HG03196 (cell line): Measurements from ENCODE around the gene ZPBP2.

ENCODE experiments used
- ATAC-seq: cut with Tn5 transposase; IDR thresholded peaks from one replicate; pipeline ENCODE4 v1.9.1; 2021; ENCODE audit not compliant: unreplicated experiment

ZPBP2 gene

DNA sequence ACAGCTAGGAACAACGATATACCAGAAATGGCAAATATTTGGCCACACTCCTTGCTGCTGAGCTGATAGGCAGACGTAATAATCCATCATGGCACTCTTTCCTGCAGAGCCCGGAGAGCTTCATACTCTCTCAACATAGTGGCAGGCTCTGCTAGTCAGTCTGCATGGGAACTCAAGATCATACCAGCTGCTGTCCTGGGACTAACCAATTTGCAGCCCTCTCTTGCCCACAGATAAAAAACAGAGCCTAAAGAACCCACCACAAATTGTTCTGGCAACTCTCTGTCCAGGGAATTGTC lies 36.9 kb downstream of the ZPBP2 start:
- no peak for ATAC-seq

DNA sequence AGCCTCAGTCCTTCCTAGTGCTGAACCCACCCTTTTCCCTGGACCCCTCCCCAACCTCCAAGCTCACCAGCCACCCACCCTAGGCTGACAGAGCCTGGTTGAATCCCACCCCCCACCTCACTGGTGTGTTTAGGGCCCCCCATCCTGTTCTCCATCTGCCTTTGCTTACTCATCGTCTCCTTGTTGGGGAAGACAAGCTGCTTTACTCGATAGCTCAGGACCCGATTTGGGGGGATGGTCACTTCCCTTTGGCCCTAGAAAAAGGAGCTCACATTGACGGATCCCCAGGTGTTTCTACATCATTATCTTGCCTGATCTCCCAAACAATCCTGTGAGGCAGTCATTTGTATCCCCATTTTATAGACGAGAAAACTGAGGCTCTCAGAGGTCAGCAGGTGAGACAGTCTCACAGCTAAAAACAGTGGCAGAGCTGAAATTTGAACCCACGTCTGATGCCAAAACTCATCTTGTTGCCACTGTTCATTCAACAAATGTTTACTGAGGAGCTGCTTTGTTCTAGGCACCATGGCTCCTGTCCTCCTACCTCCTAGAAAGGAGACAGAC lies 40.9 kb downstream of the ZPBP2 start:
- ATAC-seq: no peak

DNA sequence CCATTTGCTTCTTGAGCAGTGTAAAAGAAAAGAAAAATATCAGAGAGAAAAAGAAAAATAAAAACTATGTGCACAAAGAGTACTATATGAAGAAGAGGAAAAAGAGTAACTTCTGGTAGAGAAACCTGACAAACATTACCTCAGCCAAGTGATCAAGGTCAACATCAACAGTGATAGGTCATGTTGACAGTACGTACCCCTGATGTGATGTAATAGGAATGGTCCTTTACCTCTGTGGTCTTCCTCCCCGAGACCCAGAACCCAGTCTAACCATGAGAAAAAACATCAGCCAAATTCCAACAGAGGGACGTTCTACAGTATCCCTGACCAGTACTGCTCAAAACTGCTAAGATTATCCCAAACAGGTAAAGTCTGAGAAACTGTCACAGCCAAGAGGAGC lies 46.0 kb downstream of the ZPBP2 start:
- no peak for ATAC-seq

DNA sequence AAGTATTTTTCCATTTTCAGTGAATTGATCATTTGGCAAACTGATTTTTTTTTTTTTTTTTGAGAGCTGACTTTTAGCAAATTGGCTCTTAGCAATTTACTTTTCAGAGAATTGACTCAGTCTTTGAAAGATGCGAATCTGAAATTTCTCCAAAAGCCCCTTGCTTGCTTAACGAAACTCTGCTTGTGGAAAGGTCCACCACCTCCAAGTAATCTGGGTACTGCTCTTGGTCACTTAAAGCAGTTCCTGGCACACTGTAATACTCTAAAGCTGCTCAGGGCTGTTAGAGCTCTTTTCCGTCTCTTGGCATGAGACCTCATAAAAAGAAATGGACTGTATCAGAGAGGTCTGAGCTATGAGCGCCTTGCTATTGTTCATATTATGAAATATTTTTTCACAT lies 47.6 kb downstream of the ZPBP2 start:
- ATAC-seq: no peak

DNA sequence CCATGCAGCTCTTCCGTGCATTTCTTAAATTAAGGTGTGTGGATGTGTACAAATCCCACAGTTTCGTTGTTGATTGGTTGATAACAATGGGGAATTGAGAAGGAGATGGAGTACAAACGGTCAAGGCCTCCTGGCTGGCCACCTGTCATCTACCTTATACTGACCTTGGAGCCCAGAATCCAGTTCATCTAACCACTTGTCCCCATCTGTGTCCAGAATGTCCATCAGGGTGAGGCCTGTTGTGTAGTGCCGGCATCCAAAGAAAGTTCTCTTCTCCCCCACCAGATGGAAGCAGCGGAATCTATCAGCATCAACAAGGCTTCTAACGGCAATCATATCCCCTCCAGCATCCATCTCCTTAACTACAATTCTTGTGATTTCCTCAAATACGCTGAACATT lies 48.9 kb downstream of the ZPBP2 start:
- no peak for ATAC-seq

DNA sequence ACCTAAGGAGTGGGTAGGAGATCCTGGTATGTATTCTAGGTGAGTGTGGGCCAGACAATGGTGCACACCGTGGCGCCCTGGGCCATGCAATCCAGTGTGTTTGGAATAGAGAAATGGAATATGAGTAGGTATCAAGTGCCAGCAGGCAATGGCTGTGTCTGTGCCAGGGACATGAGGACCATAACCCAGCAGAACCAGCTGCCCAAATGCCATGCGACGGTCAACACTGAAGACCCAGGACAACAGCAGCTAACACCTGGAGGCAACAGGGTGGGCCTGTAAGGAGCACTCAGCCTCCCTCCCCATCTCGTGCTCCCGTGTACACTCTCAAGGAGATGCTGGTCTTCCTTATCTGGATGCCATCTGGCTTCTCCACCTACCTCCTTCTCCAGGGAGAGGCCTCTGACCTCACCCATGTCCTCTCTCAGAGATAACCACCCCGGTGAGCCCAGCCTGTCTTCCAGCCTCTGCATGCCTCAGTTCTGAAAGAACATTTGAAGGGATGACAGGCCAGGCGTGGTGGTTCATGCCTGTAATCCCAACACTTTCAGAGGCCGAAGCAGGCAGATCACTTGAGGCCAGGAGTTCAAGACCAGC lies 51.2 kb downstream of the ZPBP2 start:
- ATAC-seq: no peak

DNA sequence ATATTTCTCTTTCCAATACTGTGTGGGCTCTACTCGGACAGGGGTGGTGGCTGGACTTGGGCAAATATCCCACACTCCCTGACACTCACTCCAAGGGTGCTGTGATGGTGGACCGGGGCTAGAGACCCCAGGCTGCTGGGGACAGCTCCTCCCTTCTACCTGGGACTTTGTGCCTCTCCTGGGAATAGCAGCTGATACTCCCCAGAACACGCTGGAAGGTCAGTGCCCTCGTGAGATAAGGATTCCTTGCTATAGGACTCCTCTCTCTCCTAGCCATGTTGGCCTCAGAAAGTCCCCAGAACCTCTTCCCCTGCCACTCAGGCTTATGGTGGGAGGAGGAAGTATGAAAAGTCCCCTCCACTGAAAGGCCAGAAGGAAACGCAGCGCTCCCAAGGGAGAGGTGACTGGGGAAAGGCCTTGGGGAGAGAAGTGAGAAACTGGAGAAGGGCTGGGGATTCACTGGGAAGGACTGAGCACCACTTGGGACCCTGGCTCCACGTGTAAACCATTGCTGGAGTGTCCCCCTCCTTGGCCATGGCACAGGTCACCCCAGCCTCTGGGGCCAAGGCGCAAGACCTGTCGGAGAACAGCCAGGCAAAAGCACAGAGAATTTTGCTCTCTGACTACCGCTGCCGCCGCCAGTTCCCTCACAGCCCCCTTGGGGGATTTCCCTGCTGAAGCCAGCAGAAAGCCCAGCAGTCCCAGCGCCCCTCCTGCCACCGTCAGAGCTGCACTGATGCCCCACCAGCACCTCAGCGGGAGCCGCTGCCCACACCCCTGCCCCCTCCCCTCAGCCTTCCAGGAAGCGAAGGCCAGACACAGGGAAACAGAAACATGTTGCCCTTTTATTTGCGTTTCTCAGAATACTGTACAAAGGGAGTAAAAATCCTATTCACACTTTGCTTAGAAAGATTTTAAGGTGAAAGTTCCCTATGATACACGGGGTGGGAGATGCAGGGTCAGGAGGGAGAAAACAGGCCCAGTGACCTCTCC lies 52.5 kb downstream of the ZPBP2 start:
- no peak for ATAC-seq

DNA sequence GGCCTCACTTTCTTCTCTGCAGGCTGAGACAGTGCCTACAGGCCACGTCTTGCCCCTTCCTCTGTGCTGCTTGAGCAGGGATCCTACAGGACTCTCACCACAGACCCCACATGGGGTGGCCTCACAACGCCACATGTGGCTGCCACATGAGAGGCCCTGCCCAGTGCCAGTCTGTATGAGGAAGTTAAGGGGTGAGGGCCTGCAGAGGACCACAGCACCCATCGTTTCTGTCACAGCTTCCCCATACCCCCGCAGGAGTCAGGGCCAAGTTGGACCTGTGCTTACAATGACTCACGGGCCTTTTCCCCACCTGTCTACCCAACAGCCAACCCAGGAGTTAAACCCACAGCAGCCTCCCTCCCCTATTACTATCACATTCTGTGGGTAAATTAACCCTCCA lies 53.3 kb downstream of the ZPBP2 start:
- ATAC-seq: no peak

DNA sequence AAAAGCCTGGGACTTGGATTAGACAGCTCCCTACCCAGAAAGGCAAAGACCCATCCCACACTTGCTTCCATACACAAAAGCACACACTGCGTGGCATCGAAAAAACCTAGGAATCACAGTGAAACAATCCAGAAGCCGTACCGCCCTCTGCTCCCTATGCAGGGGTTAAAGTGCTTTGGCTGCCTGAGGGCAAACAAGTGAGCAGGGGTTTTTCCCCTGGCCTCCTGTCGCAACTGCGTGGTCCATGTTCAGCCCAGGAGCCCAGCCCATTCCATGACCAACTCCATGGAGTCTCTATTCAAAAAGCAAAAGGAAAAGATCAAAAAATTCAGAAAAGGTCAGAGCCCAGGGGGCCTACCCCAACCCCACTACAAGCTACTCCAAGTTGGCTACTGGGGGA lies 54.0 kb downstream of the ZPBP2 start:
- ATAC-seq: no peak

DNA sequence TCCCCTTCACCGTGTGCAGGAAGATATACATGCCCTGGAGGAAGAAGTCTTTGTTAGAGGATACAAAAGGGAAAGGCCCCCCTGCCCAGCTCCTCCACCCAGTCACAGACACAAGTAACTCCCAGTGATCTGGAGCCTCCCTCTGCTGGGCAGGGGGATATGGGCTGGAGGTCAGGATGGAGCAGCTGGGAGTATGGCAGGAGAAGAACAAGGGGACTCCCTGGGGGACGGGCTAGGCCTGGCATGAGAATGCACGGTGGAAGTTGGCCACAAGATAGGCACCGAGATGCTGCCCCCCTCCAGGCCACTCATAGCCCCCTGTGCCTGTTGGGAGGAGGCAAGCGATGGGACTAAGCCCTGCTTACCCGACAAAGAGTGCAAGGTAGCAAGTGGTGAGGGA lies 55.2 kb downstream of the ZPBP2 start:
- no peak for ATAC-seq

DNA sequence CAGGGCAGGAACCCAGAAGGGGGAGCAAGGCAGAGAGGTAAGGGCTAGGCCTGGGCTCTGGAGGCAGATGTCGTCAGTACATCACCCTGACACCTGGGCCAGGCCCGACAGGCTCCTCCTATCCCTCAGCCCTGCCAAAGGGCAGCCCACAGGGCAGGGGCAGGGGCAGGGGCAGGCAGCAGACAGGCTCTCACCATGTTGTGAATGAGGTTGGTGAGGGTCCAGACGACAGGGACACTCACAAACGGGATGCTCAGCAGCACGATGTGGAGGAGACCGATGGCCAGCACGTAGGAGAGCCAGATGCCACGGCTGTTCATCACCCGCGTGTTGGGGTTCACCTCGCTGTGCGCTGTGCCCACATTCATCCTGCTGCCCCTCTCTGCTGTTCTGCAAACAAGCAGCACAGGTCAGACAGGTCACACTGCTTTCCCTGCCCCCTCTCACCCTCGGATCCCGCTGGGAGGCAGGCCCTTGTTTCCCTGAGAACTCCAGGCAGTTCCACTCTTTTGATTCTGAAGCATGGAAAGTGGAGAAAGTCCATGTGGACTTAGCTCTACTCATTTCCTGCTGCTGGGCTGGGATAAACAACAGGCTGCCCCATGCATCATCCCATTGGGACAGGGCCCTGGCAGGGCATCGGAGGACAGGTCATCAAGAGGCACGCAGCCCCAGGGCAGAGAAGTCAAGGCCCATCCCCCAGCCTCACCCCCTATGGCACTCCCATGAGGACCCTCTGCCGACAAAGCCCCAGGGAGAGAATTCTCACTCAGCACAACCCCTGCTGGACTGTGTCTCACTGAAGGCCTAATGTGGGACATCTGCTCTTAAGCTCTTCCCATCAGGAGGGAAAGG lies 56.1 kb downstream of the ZPBP2 start:
- ATAC-seq: no peak

DNA sequence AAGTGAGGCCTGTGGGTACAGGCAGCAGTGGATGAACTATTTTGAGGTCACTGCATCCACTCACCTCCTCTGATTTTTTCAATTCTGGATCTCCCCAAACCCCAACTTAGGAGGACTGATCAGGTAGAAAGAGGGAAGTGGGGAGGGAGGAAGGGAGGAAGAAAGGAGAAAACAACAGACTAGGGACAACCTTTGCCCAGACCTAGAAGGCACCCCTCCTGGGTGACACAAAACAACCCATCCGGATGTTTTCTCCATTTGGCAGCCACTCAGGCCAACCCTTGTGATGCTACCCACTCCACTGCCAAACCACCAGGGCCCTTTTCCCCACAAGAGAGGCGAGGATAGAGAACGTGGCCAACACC lies 56.7 kb downstream of the ZPBP2 start:
- no peak for ATAC-seq

DNA sequence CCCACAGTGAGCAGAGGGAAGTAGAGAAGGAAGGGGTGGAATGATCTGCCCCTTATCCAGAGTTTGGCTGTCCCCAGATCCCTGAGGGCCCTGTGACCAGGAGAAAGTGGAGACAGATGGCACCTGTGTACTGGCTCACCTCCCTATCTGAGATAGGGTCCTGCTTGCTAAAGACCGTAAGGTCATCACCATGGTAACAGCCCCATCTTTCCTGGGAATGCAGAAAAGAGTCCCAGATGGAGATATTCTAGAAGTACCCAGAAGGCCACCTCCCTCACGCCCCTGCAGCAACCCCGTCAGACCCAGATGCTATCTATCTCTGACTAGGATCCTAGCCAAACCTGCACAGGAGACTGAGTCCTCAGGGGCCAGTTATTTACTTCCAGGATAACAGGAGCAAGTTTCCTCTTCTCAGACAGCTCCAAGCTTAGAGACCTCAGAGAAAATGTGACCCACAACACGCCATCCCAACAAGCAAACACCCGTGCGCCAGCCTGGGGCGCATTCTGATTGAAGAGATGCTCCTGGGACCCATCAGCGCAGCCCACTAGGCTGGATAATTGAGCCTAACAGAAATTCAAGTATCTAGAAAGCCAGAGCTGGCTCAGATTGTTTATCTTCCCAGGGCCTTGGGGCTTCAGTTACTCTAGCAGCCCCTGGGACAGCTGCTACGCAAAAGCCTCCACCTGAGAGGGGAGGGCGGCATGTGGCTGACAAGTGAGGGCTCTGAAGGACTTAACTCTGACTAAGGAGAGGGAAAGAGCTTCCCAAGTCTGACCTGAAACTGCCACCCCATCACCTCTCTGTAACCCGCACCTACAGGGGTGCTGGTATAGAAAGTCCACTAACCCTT lies 57.5 kb downstream of the ZPBP2 start:
- ATAC-seq: no peak

DNA sequence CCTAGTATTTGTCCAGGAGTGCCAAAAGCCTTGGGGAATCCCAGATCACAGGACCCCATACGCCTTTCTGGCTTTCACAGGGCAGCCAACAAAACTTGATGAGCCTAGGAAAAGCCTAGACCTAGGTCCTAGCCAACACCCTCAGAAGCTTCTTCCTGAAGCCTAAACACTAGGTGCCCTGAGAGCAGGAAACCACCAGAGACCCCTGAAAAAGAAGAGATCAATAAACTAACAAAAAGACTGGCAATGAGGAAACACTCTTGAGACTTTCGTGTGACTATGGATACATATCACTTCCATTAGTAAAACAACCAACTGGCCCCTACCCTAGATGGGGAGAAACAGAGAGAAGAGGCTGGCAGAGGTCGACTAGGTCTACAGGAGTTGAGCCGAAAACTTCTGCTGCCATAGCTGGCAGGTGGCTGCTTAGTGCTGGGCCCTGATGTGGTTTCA lies 58.2 kb downstream of the ZPBP2 start:
- no peak for ATAC-seq

DNA sequence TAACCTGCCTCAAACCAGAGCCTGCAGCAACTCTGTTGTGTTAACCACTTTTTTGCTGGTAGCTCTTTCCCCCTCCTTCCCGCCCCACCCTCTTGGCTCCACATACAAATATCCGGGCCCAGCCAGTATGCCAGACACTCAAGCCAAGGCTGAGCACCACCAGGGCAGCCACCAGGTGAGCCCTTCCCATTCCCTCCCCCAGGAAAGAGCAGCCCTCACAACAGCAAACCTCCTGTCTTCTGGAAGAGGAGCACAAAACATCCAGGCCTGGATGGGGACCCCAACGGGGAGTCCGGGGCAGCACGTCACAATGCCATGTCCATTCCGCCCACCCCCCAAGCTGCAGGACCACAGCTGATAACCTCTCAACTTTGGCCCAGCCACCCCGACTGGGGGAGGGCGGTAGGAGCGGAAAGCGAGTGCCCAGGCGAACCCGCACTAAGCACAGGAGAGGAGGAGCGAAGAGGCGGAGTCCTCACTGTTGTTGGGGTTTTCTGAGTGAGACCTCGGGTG lies 58.6 kb downstream of the ZPBP2 start:
- ATAC-seq: peak; percentile 17
